HG03060 (cell line): Measurements from ENCODE around the gene RRP1.
"Not testable (repeated sequence)": the region's sequence is repeated elsewhere in the genome, so short reads cannot be mapped to it uniquely, and the experiment has no call there.

ENCODE experiments used
- ATAC-seq: cut with Tn5 transposase; IDR thresholded peaks from one replicate; pipeline ENCODE4 v1.9.1; 2021; ENCODE audit warnings: low read depth, moderate number of reproducible peaks; ENCODE audit not compliant: unreplicated experiment

RRP1 gene

DNA sequence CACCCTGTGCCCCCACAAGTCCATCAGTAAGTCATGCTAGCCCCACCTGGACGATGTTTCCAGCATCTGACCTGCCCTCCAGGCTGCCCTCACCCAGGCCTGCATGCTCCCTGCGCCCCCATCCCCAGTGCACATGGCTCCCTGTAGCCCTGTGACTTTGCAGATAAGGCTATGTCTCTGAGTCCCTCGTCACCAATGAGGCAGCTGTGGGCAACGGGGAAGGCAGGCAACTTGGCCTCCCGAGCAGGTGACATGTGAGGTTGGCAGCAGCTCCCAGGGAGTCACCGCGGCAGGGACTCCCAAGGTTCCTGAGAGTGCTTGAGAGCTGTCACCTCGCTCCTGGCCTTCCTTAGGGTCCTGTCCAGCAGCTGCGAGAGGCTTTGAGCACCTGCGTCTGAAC, 43.3 kb downstream of the RRP1 start:
- ATAC-seq = no peak

DNA sequence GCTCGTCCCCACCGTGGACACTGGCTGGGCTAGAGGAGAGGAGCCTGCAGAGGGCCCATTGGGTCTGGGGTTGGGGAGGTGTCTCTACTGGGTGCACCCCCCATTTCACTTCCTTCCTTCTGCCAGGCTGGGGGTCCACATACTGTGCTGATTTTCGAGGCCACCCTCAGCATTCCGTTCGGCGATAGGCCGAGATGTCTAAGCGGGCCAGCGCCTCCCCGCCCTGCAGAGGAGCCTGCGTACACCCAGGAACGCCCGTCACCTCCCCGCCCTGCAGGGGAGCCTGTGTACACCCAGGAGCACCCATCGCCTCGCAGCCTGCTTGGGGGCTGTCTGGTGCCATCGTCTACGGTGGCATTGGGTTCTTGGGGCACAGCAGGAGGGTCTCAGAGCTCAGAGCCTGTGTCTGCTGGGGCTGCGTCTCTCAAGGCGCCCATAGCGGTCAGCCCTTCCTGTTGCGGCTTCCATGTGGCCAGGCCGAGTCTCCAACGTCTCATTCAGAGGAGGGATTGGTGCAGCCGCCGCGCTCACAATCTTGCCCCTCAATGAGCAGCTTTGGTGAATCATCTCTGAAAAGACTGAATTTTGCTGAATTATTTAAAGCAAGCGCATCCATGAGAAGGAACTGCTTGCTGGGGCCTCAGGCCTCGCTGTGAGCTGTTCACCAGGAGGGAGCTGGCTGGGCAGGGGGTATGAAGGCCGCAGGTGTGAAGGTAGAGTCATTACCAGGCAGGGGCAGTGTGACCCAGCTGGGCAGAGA, 44.9 kb downstream of the RRP1 start:
- no peak for ATAC-seq

DNA sequence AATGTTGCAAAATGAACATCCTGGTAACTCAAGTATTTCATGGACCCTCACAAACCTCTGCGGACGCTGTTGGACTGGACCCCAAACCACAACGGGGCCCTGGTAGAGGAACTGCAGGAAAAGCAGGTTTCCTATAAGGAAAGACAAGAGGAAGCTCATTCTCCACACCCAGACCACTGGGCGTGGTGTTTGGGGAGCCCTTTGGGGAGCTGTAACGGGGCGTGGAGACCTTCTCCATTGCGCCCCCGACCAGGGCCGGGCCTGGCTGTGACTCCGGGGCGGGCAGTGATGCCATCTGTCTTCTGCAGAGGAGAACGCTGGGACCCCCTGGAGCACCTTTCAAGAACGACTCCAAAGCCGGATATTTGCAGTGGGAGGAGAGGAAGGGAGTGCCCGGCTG, 45.7 kb downstream of the RRP1 start:
- ATAC-seq = no peak

DNA sequence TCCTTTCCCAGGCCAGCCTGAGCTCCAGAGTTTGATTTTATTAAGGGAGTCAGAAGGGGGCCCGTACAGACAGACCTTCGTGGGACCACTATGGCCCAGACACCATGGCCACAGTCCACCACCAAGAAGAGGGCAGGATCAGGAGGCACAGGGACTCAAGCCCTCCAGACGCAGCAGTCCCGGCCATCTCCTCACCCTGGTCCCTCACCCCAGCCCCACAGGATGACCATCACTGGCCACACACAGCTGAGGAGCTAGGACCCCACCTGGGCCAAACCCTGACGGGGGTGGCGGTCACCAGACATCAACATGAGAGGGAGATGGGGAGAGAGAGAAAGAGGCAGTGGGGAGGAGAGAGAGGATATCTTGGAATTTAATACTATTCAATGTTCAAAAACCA, 46.5 kb downstream of the RRP1 start:
- ATAC-seq = no peak

- ATAC-seq = no peak
These were observed 47.2 kb downstream of the RRP1 start for GRCh38 chr21:43836616-43837015.

GRCh38 chr21:43840259-43840658, 50.9 kb downstream of the RRP1 start:
- ATAC-seq = no peak

DNA sequence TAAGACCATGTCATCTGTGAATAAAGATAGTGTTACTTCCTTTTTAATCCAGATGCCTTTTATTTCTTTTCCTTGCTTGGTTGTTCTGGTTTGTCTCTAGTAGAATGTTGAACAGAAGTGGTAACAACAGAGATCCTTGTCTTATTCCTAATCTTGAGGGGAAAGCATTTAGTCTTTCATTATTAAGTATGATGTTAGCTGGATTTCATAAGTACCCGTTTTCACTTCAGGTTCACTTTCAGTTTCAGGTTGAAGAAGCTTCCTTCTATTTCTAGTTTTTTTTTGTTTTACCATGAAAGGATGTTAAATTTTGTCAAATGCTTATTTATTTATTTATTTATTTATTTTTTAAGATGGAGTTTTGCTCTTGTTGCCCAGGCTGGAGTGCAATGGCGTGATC, 53.4 kb downstream of the RRP1 start:
- no peak for ATAC-seq

DNA sequence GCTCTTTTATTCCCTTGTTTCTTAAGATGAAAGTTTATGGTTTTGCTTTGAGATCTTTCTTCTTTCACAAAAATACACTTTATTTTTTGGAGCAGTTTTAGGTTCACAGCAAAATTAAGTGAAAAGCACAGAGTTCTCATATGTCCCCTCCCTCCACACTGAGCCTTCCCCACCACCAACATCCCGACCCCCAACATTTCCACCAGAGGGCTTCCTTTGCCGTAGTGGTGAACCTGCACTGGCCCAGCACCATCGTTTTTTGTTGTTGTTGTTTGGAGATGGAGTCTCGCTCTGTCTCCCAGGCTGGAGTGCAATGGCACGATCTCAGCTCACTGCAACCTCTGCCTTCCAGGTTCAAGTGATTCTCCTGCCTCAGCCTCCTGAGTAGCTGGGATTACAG, 55.5 kb downstream of the RRP1 start:
- ATAC-seq = not testable (repeated sequence)

DNA sequence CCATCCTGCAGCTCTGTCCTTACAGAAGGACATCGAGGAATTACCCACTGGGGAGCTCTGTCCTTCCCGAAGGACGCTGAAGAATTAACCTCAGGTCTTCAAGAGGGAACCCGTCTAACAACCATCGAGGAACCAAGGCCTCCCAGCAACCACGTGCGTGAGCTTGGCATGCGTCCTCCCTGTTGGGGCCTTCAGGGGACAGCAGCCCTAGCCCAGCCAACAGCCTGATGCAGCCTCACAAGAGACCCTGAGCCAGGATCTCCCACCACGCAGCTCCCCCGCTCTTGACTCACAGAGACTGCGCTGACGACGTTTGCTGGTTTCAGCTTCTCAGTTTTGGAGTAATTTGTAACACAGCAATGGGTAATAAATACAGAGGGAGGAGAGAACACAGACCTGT, 56.0 kb downstream of the RRP1 start:
- ATAC-seq = no peak

DNA sequence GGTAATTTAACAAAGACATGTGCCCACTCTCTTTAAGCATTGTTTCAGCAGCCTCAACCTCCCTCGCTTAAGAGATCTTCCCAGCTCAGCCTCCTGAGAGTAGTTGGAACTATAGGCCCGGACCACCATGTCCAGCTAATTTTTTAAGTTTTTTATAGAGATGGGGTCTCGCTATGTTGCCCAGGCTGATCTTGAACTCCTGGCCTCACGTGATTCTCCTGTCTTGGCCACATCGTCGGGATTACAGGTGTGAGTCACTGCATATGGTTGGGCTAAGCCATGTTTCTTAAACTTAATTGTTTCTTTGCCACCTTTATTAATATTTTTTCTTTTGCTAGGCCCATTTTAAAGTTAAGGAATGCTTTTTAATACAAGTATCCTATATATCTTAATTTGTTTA, 57.1 kb downstream of the RRP1 start:
- no peak for ATAC-seq

DNA sequence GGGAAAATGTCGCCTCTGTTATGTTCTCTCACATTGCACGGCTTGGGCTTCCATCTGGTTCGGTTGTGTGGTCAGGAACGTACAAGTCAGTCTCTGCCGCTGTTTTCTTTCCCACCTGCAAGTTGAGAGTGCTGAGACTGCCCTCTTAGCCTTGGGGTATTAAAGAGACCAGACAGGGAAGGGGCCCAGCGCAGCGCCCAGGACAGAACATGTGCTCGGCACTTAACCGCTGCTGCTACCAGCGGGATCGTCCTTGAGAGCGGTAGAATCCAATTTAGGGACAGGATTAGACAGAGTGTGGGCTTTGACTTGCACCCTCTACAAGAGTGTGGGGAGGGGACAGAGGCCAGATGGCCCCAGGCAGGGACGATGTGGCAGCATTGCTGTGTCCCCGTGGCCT, 57.9 kb downstream of the RRP1 start:
- no peak for ATAC-seq

- no peak for ATAC-seq
These were observed 59.4 kb downstream of the RRP1 start for GRCh38 chr21:43848771-43849170.

GRCh38 chr21:43849532-43850299, 60.3 kb downstream of the RRP1 start:
- no peak for ATAC-seq

- no peak for ATAC-seq
These were observed 61.4 kb downstream of the RRP1 start for GRCh38 chr21:43850728-43851295.

DNA sequence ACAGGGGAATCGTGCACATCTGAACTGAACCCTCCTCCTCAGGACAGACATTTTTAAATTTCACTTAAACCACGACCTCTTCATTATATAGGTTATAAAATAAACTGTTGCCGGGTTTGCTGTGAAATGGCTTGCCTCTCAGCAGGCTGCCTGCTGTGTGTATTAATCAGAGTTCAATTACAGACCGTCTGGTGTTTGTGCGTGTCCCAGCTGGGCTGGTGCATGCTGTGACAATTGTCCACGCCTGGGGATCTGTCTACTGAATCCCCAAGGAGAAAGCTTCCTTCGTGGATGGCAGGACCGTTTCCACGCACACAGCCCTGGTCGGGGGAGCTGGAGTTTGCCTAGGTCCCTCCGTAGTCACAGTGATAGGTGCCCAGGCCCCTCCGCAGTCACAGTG, 62.2 kb downstream of the RRP1 start:
- no peak for ATAC-seq

GRCh38 chr21:43853851-43854772, 64.7 kb downstream of the RRP1 start:
- ATAC-seq = no peak
